Measurements from ENCODE around the gene HSF2BP. TPM values are rescaled to one million over a fixed set of nuclear protein-coding genes. Genes with fewer than 3 reads are reported as not detected.

HSF2BP gene
- total and polyA plus RNA-seq, 2 donors (not counting 1 experiment from before 2014, with no cell fraction given): 0.49 TPM

DNA sequence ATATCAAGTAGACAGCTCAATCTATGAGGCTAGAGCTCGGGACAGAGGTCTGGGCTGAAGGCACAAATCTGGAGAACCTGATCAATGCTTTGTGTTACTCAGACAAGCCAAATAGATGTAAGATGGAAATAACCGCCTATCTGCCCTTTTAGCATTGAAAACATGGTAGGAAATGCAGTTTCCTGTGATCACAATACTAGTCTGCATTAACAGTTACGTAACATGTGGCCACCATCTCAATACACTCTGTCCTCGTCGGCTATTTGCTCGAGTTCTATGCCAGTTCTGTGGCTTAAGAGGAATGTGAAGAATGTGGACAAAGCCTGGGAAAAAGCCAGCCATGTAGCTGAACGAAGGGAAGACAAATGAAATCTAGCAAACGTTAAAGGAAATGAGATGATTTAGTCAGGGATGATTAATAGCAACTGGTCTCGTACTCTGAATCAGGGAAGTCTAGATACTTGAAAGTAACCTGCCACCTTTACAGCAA, 73.3 kb downstream of the HSF2BP start:
- H3K4me2 ChIP-seq (replicated peaks; ENCODE audit: low read depth, low read length, poor library complexity, severe bottlenecking): no peak overlapping the region
- DNase-seq (no peak), ATAC-seq (ENCODE audit: low read depth) (no peak)
- ChIA-PET CTCF (no interaction called here), POLR2A (no interaction called here)
- H3K27me3 ChIP-seq (replicated peaks in 1 of 4; ENCODE audit: control extremely low read depth in 1 of 4, control insufficient read depth in 3 of 4, insufficient read depth in 4 of 4, low read length in 3 of 4): no peaks in the 10 kb centered on the region
- Mint-ChIP-seq H3K27me3 (peaks cover 7% of the 10 kb centered on the region), H3K27ac (no peak overlapping the region), H3K9me3 (ENCODE audit: insufficient read depth) (no peaks in the 10 kb centered on the region), H3K4me1 (no peaks in the 10 kb centered on the region), H3K4me3 (no peak overlapping the region)
- H3K4me1 ChIP-seq (ENCODE audit: control insufficient read depth in 2 of 2, insufficient read depth in 2 of 2, low read length in 2 of 2): no peaks in the 10 kb centered on the region
- no peaks in the 10 kb centered on the region for H3K36me3 ChIP-seq (replicated peaks in 1 of 2; ENCODE audit: control extremely low read depth in 1 of 2, control insufficient read depth in 1 of 2, extremely low read depth in 1 of 2, insufficient read depth in 2 of 2, low read length in 1 of 2)
- WGBS (ENCODE audit: insufficient coverage): 59% methylated on average over 5 of the region's 9 CpGs
- H3K4me3 ChIP-seq (ENCODE audit: control extremely low read depth in 1 of 5, extremely low read depth in 1 of 5, insufficient read depth in 1 of 5, low read depth in 2 of 5, low read length in 4 of 5): no peak overlapping the region
- intact Hi-C loops (cut with micrococcal nuclease): no loop called here
- TF ChIP-seq, protein P1, sequence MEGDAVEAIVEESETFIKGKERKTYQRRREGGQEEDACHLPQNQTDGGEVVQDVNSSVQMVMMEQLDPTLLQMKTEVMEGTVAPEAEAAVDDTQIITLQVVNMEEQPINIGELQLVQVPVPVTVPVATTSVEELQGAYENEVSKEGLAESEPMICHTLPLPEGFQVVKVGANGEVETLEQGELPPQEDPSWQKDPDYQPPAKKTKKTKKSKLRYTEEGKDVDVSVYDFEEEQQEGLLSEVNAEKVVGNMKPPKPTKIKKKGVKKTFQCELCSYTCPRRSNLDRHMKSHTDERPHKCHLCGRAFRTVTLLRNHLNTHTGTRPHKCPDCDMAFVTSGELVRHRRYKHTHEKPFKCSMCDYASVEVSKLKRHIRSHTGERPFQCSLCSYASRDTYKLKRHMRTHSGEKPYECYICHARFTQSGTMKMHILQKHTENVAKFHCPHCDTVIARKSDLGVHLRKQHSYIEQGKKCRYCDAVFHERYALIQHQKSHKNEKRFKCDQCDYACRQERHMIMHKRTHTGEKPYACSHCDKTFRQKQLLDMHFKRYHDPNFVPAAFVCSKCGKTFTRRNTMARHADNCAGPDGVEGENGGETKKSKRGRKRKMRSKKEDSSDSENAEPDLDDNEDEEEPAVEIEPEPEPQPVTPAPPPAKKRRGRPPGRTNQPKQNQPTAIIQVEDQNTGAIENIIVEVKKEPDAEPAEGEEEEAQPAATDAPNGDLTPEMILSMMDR (IDR thresholded peaks at IDR 0.05): no peak
- TF ChIP-seq EZH2 (IDR thresholded peaks at IDR 0.05; ENCODE audit: borderline replicate concordance, insufficient read depth, low read depth, low read length, poor library complexity, severe bottlenecking): no peak
- no peaks in the 10 kb centered on the region for H3K79me2 ChIP-seq (ENCODE audit: control insufficient read depth, insufficient read depth, low read length)
- no peaks in the 10 kb centered on the region for H3K9me3 ChIP-seq (ENCODE audit: control extremely low read depth in 1 of 3, control insufficient read depth in 2 of 3, insufficient read depth in 1 of 3, low read length in 2 of 3)
- no peaks in the 10 kb centered on the region for H4K20me1 ChIP-seq (ENCODE audit: control insufficient read depth, insufficient read depth, low read length, poor library complexity, severe bottlenecking)
- H3K9ac ChIP-seq (ENCODE audit: low read length): no peak overlapping the region
- no peak overlapping the region for H3K27ac ChIP-seq (ENCODE audit: low read length in 2 of 2)
- no peak overlapping the region for H2AFZ ChIP-seq (ENCODE audit: insufficient read depth, low read depth, low read length, poor library complexity, severe bottlenecking)

- H4K20me1 ChIP-seq (ENCODE audit: control insufficient read depth, insufficient read depth, low read length, poor library complexity, severe bottlenecking): no peaks in the 10 kb centered on the region
- no peaks in the 10 kb centered on the region for H3K36me3 ChIP-seq (replicated peaks in 1 of 2; ENCODE audit: control extremely low read depth in 1 of 2, control insufficient read depth in 1 of 2, extremely low read depth in 1 of 2, insufficient read depth in 2 of 2, low read length in 1 of 2)
- Mint-ChIP-seq H3K27me3 (peaks cover 7% of the 10 kb centered on the region), H3K27ac (no peak overlapping the region), H3K4me3 (no peak overlapping the region), H3K9me3 (ENCODE audit: insufficient read depth) (no peaks in the 10 kb centered on the region), H3K4me1 (no peaks in the 10 kb centered on the region)
- no peaks in the 10 kb centered on the region for H3K27me3 ChIP-seq (replicated peaks in 1 of 4; ENCODE audit: control extremely low read depth in 1 of 4, control insufficient read depth in 3 of 4, insufficient read depth in 4 of 4, low read length in 3 of 4)
- intact Hi-C loops (cut with micrococcal nuclease): no loop called here
- no peaks in the 10 kb centered on the region for H3K79me2 ChIP-seq (ENCODE audit: control insufficient read depth, insufficient read depth, low read length)
- DNase-seq (no peak), ATAC-seq (ENCODE audit: low read depth) (no peak)
- TF ChIP-seq, protein P1 (IDR thresholded peaks at IDR 0.05): no peak
- no peak for TF ChIP-seq EZH2 (IDR thresholded peaks at IDR 0.05; ENCODE audit: borderline replicate concordance, insufficient read depth, low read depth, low read length, poor library complexity, severe bottlenecking)
- no peaks in the 10 kb centered on the region for H3K9me3 ChIP-seq (ENCODE audit: control extremely low read depth in 1 of 3, control insufficient read depth in 2 of 3, insufficient read depth in 1 of 3, low read length in 2 of 3)
- H3K4me1 ChIP-seq (ENCODE audit: control insufficient read depth in 2 of 2, insufficient read depth in 2 of 2, low read length in 2 of 2): no peaks in the 10 kb centered on the region
- no peak overlapping the region for H3K9ac ChIP-seq (ENCODE audit: low read length)
- no peak overlapping the region for H3K4me3 ChIP-seq (ENCODE audit: control extremely low read depth in 1 of 5, extremely low read depth in 1 of 5, insufficient read depth in 1 of 5, low read depth in 2 of 5, low read length in 4 of 5)
- H2AFZ ChIP-seq (ENCODE audit: insufficient read depth, low read depth, low read length, poor library complexity, severe bottlenecking): no peak overlapping the region
- POLR2A ChIA-PET: no interaction called here
- no peak overlapping the region for H3K4me2 ChIP-seq (replicated peaks; ENCODE audit: low read depth, low read length, poor library complexity, severe bottlenecking)
- H3K27ac ChIP-seq (ENCODE audit: low read length in 2 of 2): no peak overlapping the region
- CTCF ChIA-PET: no interaction called here
- 96% methylated on average over 4 of the region's 4 CpGs for WGBS (ENCODE audit: insufficient coverage)
Measured at GRCh38 chr21:43585514-43585913, 73.8 kb downstream of the HSF2BP start.
